ENCODE data around the gene C11orf86. TPM values are rescaled to one million over a fixed set of nuclear protein-coding genes. Genes with fewer than 3 reads are reported as not detected.

C11orf86 gene
- total RNA-seq, 1 experiment from 2014 or later, result 0.25 TPM

GRCh38 chr11:66934950-66935779 is 39.9 kb upstream of the C11orf86 start:
- no peak overlapping the region for H3K9ac ChIP-seq (ENCODE audit: low read length)
- H3K4me2 ChIP-seq (ENCODE audit: low read length), result no peak overlapping the region
- POLR2A ChIA-PET, result no interaction called here
- RAD21 ChIA-PET (ENCODE audit: low non-redundant PET in 1 of 2, low total read pairs in 2 of 2, uncharacterized antibody in 2 of 2, unreplicated experiment in 2 of 2), result no interaction called here
- H3K27me3 ChIP-seq (ENCODE audit: insufficient read depth, low read length), result no peaks in the 10 kb centered on the region
- intact Hi-C loops (cut with micrococcal nuclease), result no loop called here
- H3K4me3 ChIP-seq (replicated peaks in 1 of 2; ENCODE audit: low read depth in 1 of 2, low read length in 2 of 2), result no peak overlapping the region
- H3K9me2 ChIP-seq (ENCODE audit: insufficient read depth), result no peaks in the 10 kb centered on the region
- CTCF ChIA-PET, result no interaction called here
- BruUV-seq (replicated peaks), result no TSS peak
- H3K79me2 ChIP-seq (ENCODE audit: insufficient read depth, low read length), result no peaks in the 10 kb centered on the region
- TF ChIP-seq ATF3 (IDR thresholded peaks at IDR 0.05) (no peak), ZFX (IDR thresholded peaks at IDR 0.05) (no peak), CEBPB (IDR thresholded peaks at IDR 0.05; ENCODE audit: low read depth) (no peak), POLR2A (IDR thresholded peaks at IDR 0.05; ENCODE audit: borderline replicate concordance, extremely low read depth, insufficient read depth, insufficient read length) (no peak), JUND (IDR thresholded peaks at IDR 0.05) (no peak), CBX3 (IDR thresholded peaks at IDR 0.05; ENCODE audit: low read depth) (no peak), MAX (IDR thresholded peaks at IDR 0.05) (no peak), YY1 (IDR thresholded peaks at IDR 0.05; ENCODE audit: extremely low read depth, insufficient replicate concordance, low read depth, low read length) (no peak), ELF1 (IDR thresholded peaks at IDR 0.05; ENCODE audit: borderline replicate concordance, low read depth) (no peak)
- TF ChIP-seq, protein P1, sequence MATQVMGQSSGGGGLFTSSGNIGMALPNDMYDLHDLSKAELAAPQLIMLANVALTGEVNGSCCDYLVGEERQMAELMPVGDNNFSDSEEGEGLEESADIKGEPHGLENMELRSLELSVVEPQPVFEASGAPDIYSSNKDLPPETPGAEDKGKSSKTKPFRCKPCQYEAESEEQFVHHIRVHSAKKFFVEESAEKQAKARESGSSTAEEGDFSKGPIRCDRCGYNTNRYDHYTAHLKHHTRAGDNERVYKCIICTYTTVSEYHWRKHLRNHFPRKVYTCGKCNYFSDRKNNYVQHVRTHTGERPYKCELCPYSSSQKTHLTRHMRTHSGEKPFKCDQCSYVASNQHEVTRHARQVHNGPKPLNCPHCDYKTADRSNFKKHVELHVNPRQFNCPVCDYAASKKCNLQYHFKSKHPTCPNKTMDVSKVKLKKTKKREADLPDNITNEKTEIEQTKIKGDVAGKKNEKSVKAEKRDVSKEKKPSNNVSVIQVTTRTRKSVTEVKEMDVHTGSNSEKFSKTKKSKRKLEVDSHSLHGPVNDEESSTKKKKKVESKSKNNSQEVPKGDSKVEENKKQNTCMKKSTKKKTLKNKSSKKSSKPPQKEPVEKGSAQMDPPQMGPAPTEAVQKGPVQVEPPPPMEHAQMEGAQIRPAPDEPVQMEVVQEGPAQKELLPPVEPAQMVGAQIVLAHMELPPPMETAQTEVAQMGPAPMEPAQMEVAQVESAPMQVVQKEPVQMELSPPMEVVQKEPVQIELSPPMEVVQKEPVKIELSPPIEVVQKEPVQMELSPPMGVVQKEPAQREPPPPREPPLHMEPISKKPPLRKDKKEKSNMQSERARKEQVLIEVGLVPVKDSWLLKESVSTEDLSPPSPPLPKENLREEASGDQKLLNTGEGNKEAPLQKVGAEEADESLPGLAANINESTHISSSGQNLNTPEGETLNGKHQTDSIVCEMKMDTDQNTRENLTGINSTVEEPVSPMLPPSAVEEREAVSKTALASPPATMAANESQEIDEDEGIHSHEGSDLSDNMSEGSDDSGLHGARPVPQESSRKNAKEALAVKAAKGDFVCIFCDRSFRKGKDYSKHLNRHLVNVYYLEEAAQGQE (IDR thresholded peaks at IDR 0.05; ENCODE audit: low read depth), result no peak
- TF ChIP-seq, protein P2, sequence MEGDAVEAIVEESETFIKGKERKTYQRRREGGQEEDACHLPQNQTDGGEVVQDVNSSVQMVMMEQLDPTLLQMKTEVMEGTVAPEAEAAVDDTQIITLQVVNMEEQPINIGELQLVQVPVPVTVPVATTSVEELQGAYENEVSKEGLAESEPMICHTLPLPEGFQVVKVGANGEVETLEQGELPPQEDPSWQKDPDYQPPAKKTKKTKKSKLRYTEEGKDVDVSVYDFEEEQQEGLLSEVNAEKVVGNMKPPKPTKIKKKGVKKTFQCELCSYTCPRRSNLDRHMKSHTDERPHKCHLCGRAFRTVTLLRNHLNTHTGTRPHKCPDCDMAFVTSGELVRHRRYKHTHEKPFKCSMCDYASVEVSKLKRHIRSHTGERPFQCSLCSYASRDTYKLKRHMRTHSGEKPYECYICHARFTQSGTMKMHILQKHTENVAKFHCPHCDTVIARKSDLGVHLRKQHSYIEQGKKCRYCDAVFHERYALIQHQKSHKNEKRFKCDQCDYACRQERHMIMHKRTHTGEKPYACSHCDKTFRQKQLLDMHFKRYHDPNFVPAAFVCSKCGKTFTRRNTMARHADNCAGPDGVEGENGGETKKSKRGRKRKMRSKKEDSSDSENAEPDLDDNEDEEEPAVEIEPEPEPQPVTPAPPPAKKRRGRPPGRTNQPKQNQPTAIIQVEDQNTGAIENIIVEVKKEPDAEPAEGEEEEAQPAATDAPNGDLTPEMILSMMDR (IDR thresholded peaks at IDR 0.05 in 2 of 3, conservative IDR thresholded peaks at IDR 0.05 in 1 of 3; ENCODE audit: borderline replicate concordance in 1 of 3, insufficient read depth in 1 of 3, low read depth in 2 of 3, low read length in 2 of 3), result no peak
- H3K36me3 ChIP-seq (ENCODE audit: control insufficient read depth in 1 of 2, insufficient read depth in 2 of 2, low read length in 2 of 2), result no peaks in the 10 kb centered on the region
- no peak overlapping the region for H2AFZ ChIP-seq (ENCODE audit: low read depth, low read length, poor library complexity, severe bottlenecking)
- H3K4me1 ChIP-seq (ENCODE audit: control insufficient read depth in 1 of 2, insufficient read depth in 2 of 2, low read length in 2 of 2), result peaks cover 0 to 12% of the 10 kb centered on the region in 2 experiments; a peak in 1 of 4 replicates
- no peak overlapping the region for H3K27ac ChIP-seq (ENCODE audit: low read depth, low read length)
- no peaks in the 10 kb centered on the region for H4K20me1 ChIP-seq (ENCODE audit: insufficient read depth)
- H3K9me3 ChIP-seq (ENCODE audit: control insufficient read depth in 1 of 2, insufficient read depth in 1 of 2, low read depth in 1 of 2, low read length in 2 of 2), result no peaks in the 10 kb centered on the region
- no peak for DNase-seq (ENCODE audit: low read depth, low spot score)
- ATAC-seq, result no peak
